PC-9 (cell line): ENCODE measurements around the gene FAM98C. TPM values are rescaled to one million over a fixed set of nuclear protein-coding genes. Genes with fewer than 3 reads are reported as not detected.
"Not testable (repeated sequence)": the region's sequence is repeated elsewhere in the genome, so short reads cannot be mapped to it uniquely, and the experiment has no call there.

Experiments
- BruUV-seq: library from RNA; stranded (reverse); fragments of 400-500 nt; replicated peaks from 2 replicates; lab custom pipeline; 2021; lab: Mats Ljungman, UMichigan
- CTCF ChIA-PET: fragments of 300-600 bp; sonication (Branson Sonifier 250); formaldehyde crosslinking; loops from one replicate; lab custom pipeline; 2022; ENCODE audit warnings: antibody characterized with exemption; lab: Charles Lee
- POLR2A ChIA-PET: fragments of 300-600 bp; sonication (Branson Sonifier 250); formaldehyde crosslinking; loops from one replicate; lab custom pipeline; 2022; ENCODE audit warnings: antibody characterized with exemption; ENCODE audit not compliant: unreplicated experiment; lab: Charles Lee
- DNase-seq, 2 experiments: peaks; one replicate each; pipeline versions ENCODE4 v3.0.0 to v3.0.0-alpha.2; 2015 to 2022; ENCODE audit warnings: mixed read lengths in 1 of 2
- H2AFZ ChIP-seq: fragments of 200-600 bp; sonication (generic); 2 replicates; pipeline ENCODE4 v1.8.1; 2017; ENCODE audit warnings: antibody characterized with exemption
- H3F3A ChIP-seq: fragments of 200-600 bp; sonication (generic); 2 replicates; pipeline ENCODE4 v1.8.1; 2017; ENCODE audit warnings: antibody characterized with exemption, mild to moderate bottlenecking, low read depth; ENCODE audit not compliant: insufficient read depth
- H3K27ac ChIP-seq: fragments of 200-600 bp; sonication (generic); 2 replicates; pipeline ENCODE4 v1.6.1; 2016; ENCODE audit warnings: mixed run types
- H3K27me3 ChIP-seq: fragments of 200-600 bp; sonication (generic); 2 replicates; pipeline ENCODE4 v1.6.1; 2016; ENCODE audit warnings: low read depth, mixed run types; ENCODE audit not compliant: insufficient read depth
- H3K36me3 ChIP-seq: fragments of 200-600 bp; sonication (generic); 2 replicates; pipeline ENCODE4 v1.6.1; 2016; ENCODE audit warnings: low read depth, mixed run types
- H3K4me1 ChIP-seq: fragments of 200-600 bp; sonication (generic); replicated peaks from 2 replicates; pipeline ENCODE4 v1.6.1; 2016; ENCODE audit warnings: mixed run types; ENCODE audit not compliant: insufficient read depth
- H3K4me2 ChIP-seq: fragments of 200-600 bp; sonication (generic); 2 replicates; pipeline ENCODE4 v1.6.1; 2017; ENCODE audit warnings: mixed run types
- H3K4me3 ChIP-seq: fragments of 200-600 bp; sonication (generic); 2 replicates; pipeline ENCODE4 v1.6.1; 2016; ENCODE audit warnings: mixed run types
- H3K79me2 ChIP-seq: fragments of 200-600 bp; sonication (generic); 2 replicates; pipeline ENCODE4 v1.6.1; 2017; ENCODE audit warnings: low read depth, mixed run types
- H3K9me2 ChIP-seq: fragments of 200-600 bp; sonication (generic); 2 replicates; pipeline ENCODE4 v1.8.1; 2017; ENCODE audit warnings: mild to moderate bottlenecking; ENCODE audit not compliant: insufficient read depth
- H3K9me3 ChIP-seq: fragments of 200-600 bp; sonication (generic); 2 replicates; pipeline ENCODE4 v1.8.1; 2016; ENCODE audit warnings: low read depth; ENCODE audit not compliant: insufficient read depth
- H4K20me1 ChIP-seq: fragments of 200-600 bp; sonication (generic); 2 replicates; pipeline ENCODE4 v1.8.1; 2017; ENCODE audit not compliant: insufficient read depth
- EZH2 ChIP-seq: fragments of 200-600 bp; sonication (generic); IDR thresholded peaks from 2 replicates; pipeline ENCODE4 v1.8.0; 2017; ENCODE audit warnings: antibody characterized with exemption, low read depth
- intact Hi-C: fragments of 100-400 bp; cut with micrococcal nuclease; formaldehyde crosslinking; loops from one replicate; pipeline ENCODE4 v1.10.0; 2022; ENCODE audit not compliant: unreplicated experiment
- total RNA-seq: library from RNA; stranded (reverse); gene quantifications from 2 replicates; pipeline ENCODE4 v1.2.3, GENCODE V29; 2021
- TF ChIP-seq, protein P1 (sequence below): fragments of 200-600 bp; sonication (generic); conservative IDR thresholded peaks from 2 replicates; pipeline ENCODE4 v1.6.1; 2017; ENCODE audit warnings: mixed run types, antibody characterized with exemption, mild to moderate bottlenecking, moderate library complexity

FAM98C gene
- total RNA-seq, 1 experiment from 2014 or later: 15.8 TPM

DNA sequence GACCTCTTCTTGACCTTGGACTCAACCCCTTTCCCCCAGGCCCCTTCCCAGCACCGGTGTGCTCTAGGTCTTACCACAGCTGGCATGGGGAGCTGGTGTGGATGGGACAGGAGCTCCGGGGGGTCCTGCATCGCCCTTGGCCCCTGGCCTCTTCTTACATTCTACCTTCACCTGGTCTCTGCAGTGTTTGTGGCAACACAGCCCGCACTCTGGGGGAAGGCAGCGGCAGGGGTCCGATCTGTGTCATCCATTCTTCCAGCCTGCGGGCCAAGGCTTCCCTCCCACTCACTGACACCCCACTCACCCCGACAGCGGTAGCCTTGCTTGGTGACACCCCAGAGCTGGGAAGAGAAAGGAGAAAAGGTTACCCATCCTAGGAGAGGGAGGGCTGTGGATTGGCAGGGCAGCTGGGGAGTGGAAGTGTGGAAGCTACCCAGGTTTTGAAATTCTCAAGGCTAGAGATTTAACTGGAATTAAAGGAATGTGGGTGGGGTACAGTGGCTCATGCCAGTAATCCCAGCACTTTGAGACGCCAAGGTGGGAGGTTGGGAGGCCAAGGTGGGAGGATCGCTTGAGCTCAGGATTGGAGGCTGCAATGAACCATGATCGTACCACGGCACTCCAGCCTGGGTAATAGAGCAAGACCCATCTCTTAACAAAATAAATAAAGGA, 8.3 kb downstream of the FAM98C start:
- intact Hi-C loops: no loop called here
- no peaks in the 10 kb centered on the region for H3K4me1 ChIP-seq
- H4K20me1 ChIP-seq: no peaks in the 10 kb centered on the region
- no peaks in the 10 kb centered on the region for H3K9me3 ChIP-seq
- H3K27ac ChIP-seq: no peak overlapping the region
- no peak for DNase-seq
- no TSS peak for BruUV-seq
- no peak overlapping the region for H3K4me2 ChIP-seq
- H3K79me2 ChIP-seq: no peaks in the 10 kb centered on the region
- H2AFZ ChIP-seq: no peak overlapping the region
- no peak overlapping the region for H3K4me3 ChIP-seq
- H3F3A ChIP-seq: no peaks in the 10 kb centered on the region
- CTCF ChIA-PET: no interaction called here
- no peaks in the 10 kb centered on the region for H3K36me3 ChIP-seq
- POLR2A ChIA-PET: no interaction called here
- no peaks in the 10 kb centered on the region for H3K27me3 ChIP-seq
- TF ChIP-seq, protein P1, sequence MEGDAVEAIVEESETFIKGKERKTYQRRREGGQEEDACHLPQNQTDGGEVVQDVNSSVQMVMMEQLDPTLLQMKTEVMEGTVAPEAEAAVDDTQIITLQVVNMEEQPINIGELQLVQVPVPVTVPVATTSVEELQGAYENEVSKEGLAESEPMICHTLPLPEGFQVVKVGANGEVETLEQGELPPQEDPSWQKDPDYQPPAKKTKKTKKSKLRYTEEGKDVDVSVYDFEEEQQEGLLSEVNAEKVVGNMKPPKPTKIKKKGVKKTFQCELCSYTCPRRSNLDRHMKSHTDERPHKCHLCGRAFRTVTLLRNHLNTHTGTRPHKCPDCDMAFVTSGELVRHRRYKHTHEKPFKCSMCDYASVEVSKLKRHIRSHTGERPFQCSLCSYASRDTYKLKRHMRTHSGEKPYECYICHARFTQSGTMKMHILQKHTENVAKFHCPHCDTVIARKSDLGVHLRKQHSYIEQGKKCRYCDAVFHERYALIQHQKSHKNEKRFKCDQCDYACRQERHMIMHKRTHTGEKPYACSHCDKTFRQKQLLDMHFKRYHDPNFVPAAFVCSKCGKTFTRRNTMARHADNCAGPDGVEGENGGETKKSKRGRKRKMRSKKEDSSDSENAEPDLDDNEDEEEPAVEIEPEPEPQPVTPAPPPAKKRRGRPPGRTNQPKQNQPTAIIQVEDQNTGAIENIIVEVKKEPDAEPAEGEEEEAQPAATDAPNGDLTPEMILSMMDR: no peak
- no peak for TF ChIP-seq EZH2
- no peaks in the 10 kb centered on the region for H3K9me2 ChIP-seq

DNA sequence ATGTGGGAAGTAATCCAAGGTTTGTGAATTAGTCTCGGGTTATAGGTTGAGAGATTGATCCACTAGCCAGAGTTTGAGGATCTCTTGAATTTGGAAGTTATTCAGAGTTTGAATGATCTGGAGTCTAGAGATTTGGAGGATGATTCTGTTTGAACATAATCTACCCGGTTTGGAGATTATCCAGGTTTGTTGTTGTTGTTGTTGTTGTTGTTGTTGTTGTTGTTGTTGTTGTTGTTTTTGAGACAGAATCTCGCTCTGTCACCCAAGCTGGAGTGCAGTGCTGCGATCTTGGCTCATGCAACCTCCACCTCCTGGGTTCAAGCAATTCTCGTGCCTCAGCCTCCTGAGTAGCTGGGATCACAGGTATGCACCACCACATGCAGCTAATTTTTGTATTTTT, 9.0 kb downstream of the FAM98C start:
- H3K36me3 ChIP-seq, POLR2A ChIA-PET, H3F3A ChIP-seq, H3K79me2 ChIP-seq, H3K4me2 ChIP-seq, H3K4me3 ChIP-seq, DNase-seq, BruUV-seq, intact Hi-C loops, H3K4me1 ChIP-seq, H2AFZ ChIP-seq, H3K27ac ChIP-seq, H3K9me2 ChIP-seq, H3K27me3 ChIP-seq, H3K9me3 ChIP-seq, H4K20me1 ChIP-seq: not testable (repeated sequence)
- CTCF ChIA-PET: interaction anchor here (0.6 kb wide), 1 partner anchor 22 kb away, joined by 3 read pairs; no protein-coding TSS in a partner anchor

DNA sequence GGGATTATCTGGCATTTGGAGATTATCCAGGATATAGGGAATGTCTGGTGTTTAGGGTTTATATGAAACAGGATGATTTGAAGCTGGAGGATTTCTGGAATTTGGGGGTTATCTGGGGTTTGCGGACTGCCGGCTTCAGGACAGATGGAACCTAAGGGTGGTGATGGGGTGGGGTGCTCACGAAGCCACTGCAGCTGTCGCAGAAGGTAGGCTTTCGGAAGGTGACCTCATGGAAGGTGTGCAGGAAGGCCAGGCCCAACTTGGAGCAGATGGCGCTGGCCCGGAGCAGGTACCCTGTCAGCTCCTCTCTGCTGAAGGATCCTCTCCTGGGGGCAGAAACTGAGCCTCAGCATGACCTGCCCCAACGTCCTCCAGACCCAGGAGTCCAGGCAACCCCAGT, 9.6 kb downstream of the FAM98C start:
- intact Hi-C loops: no loop called here
- Histone ChIP-seq H2AFZ (no peak overlapping the region), H3K79me2 (no peaks in the 10 kb centered on the region), H3K9me3 (no peaks in the 10 kb centered on the region), H4K20me1 (no peaks in the 10 kb centered on the region), H3F3A (peaks cover 3% of the 10 kb centered on the region; the same call in 1 of the 2 replicates), H3K36me3 (no peaks in the 10 kb centered on the region), H3K27me3 (no peaks in the 10 kb centered on the region), H3K4me2 (no peak overlapping the region), H3K9me2 (no peaks in the 10 kb centered on the region), H3K27ac (no peak overlapping the region), H3K4me1 (peaks cover 3% of the 10 kb centered on the region; the same call in 1 of the 2 replicates), H3K4me3 (no peak overlapping the region)
- BruUV-seq: no TSS peak
- TF ChIP-seq, protein P1: no peak
- TF ChIP-seq EZH2: no peak
- ChIA-PET CTCF (no interaction called here), POLR2A (no interaction called here)
- DNase-seq: no peak
